K562 (cell line): ENCODE results near the gene EVI5. TPM values are rescaled to one million over a fixed set of nuclear protein-coding genes. Genes with fewer than 3 reads are reported as not detected.

Experiments used
- ATAC-seq: fragments of 200-7000 bp; cut with Tn5 transposase; 3 replicates; pipeline ENCODE4 v1.9.1; 2020; ENCODE audit warnings: moderate library complexity
- BruUV-seq: library from RNA; stranded (reverse); fragments of 400-500 nt; replicated peaks from 2 replicates; lab custom pipeline; 2021; lab: Mats Ljungman, UMichigan
- CTCF ChIA-PET: fragments of 300-600 bp; formaldehyde crosslinking; extraction: SDS; loops from one replicate; lab custom pipeline; 2021; ENCODE audit warnings: low intra/inter-chr PET ratio; lab: Yijun Ruan, JAX
- POLR2A ChIA-PET: fragments of 300-600, 350-650 bp; sonication (Branson Sonifier 250); formaldehyde crosslinking; extraction: SDS; loops from one replicate; lab custom pipeline; 2021; ENCODE audit warnings: antibody characterized with exemption, inconsistent platforms; lab: Yijun Ruan, JAX
- DNase-seq, 4 experiments: peaks; one replicate each; pipeline versions ENCODE4 v3.0.0 to v3.0.0-alpha.2; 2011 to 2018; ENCODE audit warnings: low spot score in 3 of 4, mixed read lengths in 3 of 4; ENCODE audit errors: extremely low read depth in 1 of 4
- FAIRE-seq: peaks from 2 replicates; lab custom pipeline; 2011; peaks lifted over from hg19 to GRCh38; lab: Jason Lieb, UNC
- H2AFZ ChIP-seq: 2 replicates; pipeline ENCODE4 v1.6.0; 2011; ENCODE audit warnings: low read depth, low read length, control low read depth, inconsistent platforms
- H3K27ac ChIP-seq: fragments of 200-600 bp; 3 replicates; pipeline ENCODE4 v1.8.0; 2011; ENCODE audit warnings: low read depth, mild to moderate bottlenecking, control low read depth, inconsistent platforms, low read length, moderate library complexity, mixed read lengths; ENCODE audit errors: extremely low read depth
- H3K27me3 ChIP-seq, 2 experiments: fragments of 300-600 bp in 1 of 2; 2 replicates in 1 of 2; 3 replicates in 1 of 2; pipeline versions ENCODE4 v1.6.0 to v1.8.0; 2011; ENCODE audit warnings: inconsistent platforms in 2 of 2, low read length in 2 of 2, mild to moderate bottlenecking in 1 of 2, mixed read lengths in 1 of 2, moderate library complexity in 1 of 2; ENCODE audit not compliant: control insufficient read depth in 2 of 2, insufficient read depth in 2 of 2
- H3K36me3 ChIP-seq: fragments of 300-600 bp; 3 replicates; pipeline ENCODE4 v1.8.0; 2011; ENCODE audit warnings: mild to moderate bottlenecking, low read length, inconsistent platforms; ENCODE audit not compliant: control insufficient read depth, insufficient read depth
- H3K4me1 ChIP-seq, 2 experiments: fragments of 200-600 bp in 1 of 2; replicated peaks in 1 of 2; 2 replicates in 1 of 2; 3 replicates in 1 of 2; pipeline versions ENCODE4 v1.5.1 to v1.8.0; 2011; ENCODE audit warnings: inconsistent platforms in 2 of 2, low read length in 2 of 2, mild to moderate bottlenecking in 1 of 2, mixed read lengths in 1 of 2, moderate library complexity in 1 of 2; ENCODE audit not compliant: control insufficient read depth in 2 of 2, insufficient read depth in 2 of 2
- H3K4me2 ChIP-seq: 2 replicates; pipeline ENCODE4 v1.6.1; 2011; ENCODE audit warnings: low read length, control low read depth, inconsistent platforms, mixed read lengths; ENCODE audit not compliant: insufficient read depth
- H3K4me3 ChIP-seq: fragments of 200-600 bp; sonication (generic), shearing (Covaris generic); 2 replicates; pipeline ENCODE4 v1.5.1; 2016; ENCODE audit warnings: control low read depth, inconsistent platforms
- H3K79me2 ChIP-seq: fragments of 200-600 bp; 3 replicates; pipeline ENCODE4 v1.8.0; 2011; ENCODE audit warnings: low read length, inconsistent platforms; ENCODE audit not compliant: control insufficient read depth, insufficient read depth
- H3K9ac ChIP-seq, 2 experiments: 2 replicates each; pipeline versions ENCODE4 v1.6.0 to v1.6.1; 2011; ENCODE audit warnings: low read depth in 2 of 2, low read length in 2 of 2, control low read depth in 1 of 2, inconsistent platforms in 1 of 2, mild to moderate bottlenecking in 1 of 2, mixed read lengths in 1 of 2; ENCODE audit not compliant: insufficient read depth in 1 of 2
- H3K9me1 ChIP-seq: one replicate; pipeline ENCODE4 v1.6.0; 2011; ENCODE audit warnings: inconsistent platforms, mild to moderate bottlenecking, low read length, moderate library complexity; ENCODE audit not compliant: control insufficient read depth, insufficient read depth
- H3K9me3 ChIP-seq: replicated peaks from 2 replicates; pipeline ENCODE4 v1.5.1; 2011; ENCODE audit warnings: low read depth, low read length, inconsistent platforms; ENCODE audit not compliant: control insufficient read depth, insufficient read depth
- H4K20me1 ChIP-seq: replicated peaks from 2 replicates; pipeline ENCODE4 v1.6.1; 2011; ENCODE audit warnings: low read length, inconsistent platforms, mixed read lengths; ENCODE audit not compliant: control insufficient read depth, insufficient read depth
- CEBPG ChIP-seq, 3 experiments: fragments of 200-800 bp in 1 of 3; sonication (Bioruptor generic) in 1 of 3; sonication (generic) in 1 of 3; formaldehyde crosslinking in 1 of 3; IDR thresholded peaks in 2 of 3; conservative IDR thresholded peaks in 1 of 3; 2 replicates each; pipeline versions ENCODE4 v1.6.1 to v1.8.0; 2016 to 2022; ENCODE audit warnings: missing compliant biosample characterization in 2 of 3, missing genetic modification characterization in 2 of 3, mild to moderate bottlenecking in 1 of 3, missing genetic modification reagents in 1 of 3
- HINFP ChIP-seq: fragments of 450-650 bp; conservative IDR thresholded peaks from 2 replicates; pipeline ENCODE4 v1.6.1; 2016; ENCODE audit warnings: missing genetic modification characterization, low read depth, mild to moderate bottlenecking, control low read depth, missing compliant biosample characterization
- KDM1A ChIP-seq, 2 experiments: fragments of 450-650 bp; IDR thresholded peaks; 2 replicates each; pipeline ENCODE4 v1.6.1; 2016; ENCODE audit warnings: mild to moderate bottlenecking in 2 of 2
- NBN ChIP-seq: fragments of 450-650 bp; IDR thresholded peaks from 2 replicates; pipeline ENCODE4 v1.6.1; 2016; ENCODE audit warnings: low read depth, mild to moderate bottlenecking
- NCOA6 ChIP-seq: fragments of 450-650 bp; IDR thresholded peaks from 2 replicates; pipeline ENCODE4 v1.6.1; 2017; ENCODE audit warnings: mild to moderate bottlenecking
- SRSF7 ChIP-seq: fragments of 200-400 bp; formaldehyde crosslinking; optimal IDR thresholded peaks from 2 replicates; pipeline ENCODE3; 2017; ENCODE audit warnings: mild to moderate bottlenecking, low read depth, low read length
- STAG1 ChIP-seq: sonication (generic); formaldehyde crosslinking; IDR thresholded peaks from 2 replicates; pipeline ENCODE4 v1.5.0; 2020; ENCODE audit warnings: missing genetic modification reagents, borderline replicate concordance
- TBL1XR1 ChIP-seq, 2 experiments: IDR thresholded peaks; 2 replicates each; pipeline ENCODE4 v1.6.1; 2012; ENCODE audit warnings: improper control_type of control experiment in 2 of 2, low read length in 2 of 2, mild to moderate bottlenecking in 1 of 2
- THRAP3 ChIP-seq: fragments of 450-650 bp; IDR thresholded peaks from 2 replicates; pipeline ENCODE4 v1.6.1; 2016; ENCODE audit warnings: mild to moderate bottlenecking, inconsistent platforms, borderline replicate concordance
- ZNF232 ChIP-seq: sonication (generic); formaldehyde crosslinking; IDR thresholded peaks from 2 replicates; pipeline ENCODE4 v1.8.0; 2022; ENCODE audit warnings: mild to moderate bottlenecking, missing genetic modification reagents
- ZNF347 ChIP-seq: fragments of 450-650 bp; formaldehyde crosslinking; IDR thresholded peaks from 2 replicates; pipeline ENCODE4 v1.4.0; 2020; ENCODE audit warnings: low read depth, mild to moderate bottlenecking, moderate library complexity
- WGBS: fragments of 100-300 bp; shearing (Covaris generic); methylation state at CpG from one replicate; pipeline ENCODE4 v1.1.6; 2016; ENCODE audit warnings: low coverage, mixed read lengths; ENCODE audit not compliant: insufficient coverage; ENCODE audit errors: missing lambda C conversion rate; 5-methylcytosine and 5-hydroxymethylcytosine counted together
- in situ Hi-C: fragments of 300-500 bp; cut with MboI; formaldehyde crosslinking; loops from 4 replicates; pipeline ENCODE4 v1.15.0; 2018; ENCODE audit warnings: inconsistent platforms, mixed read lengths
- intact Hi-C: fragments of 100-400 bp; cut with micrococcal nuclease; formaldehyde crosslinking; loops from 2 replicates; pipeline ENCODE4 v1.14.2; 2022
- polyA plus RNA-seq, 8 experiments: library from polyadenylated mRNA; depleted of rRNA in 4 of 8; stranded (reverse) in 5 of 8; unstranded in 3 of 8; fragments of >200 nt; fragmentation: Nextera tagmentation in 2 of 8; fragmentation: Illumina TruSeq in 1 of 8; extraction: Ambion mirVana in 2 of 8; extraction: Trizol in 1 of 8; gene quantifications; 2 replicates each; pipeline versions ENCODE4 v1.2.1 to v1.2.3, GENCODE V29; 2011 to 2014; ENCODE audit warnings: inconsistent platforms in 1 of 8, missing spikeins in 1 of 8
- total RNA-seq, 7 experiments: library from RNA; depleted of rRNA in 6 of 7; stranded (reverse); fragments of >200 nt in 6 of 7; fragmentation: Illumina TruSeq in 2 of 7; extraction: Trizol in 2 of 7; gene quantifications; 2 replicates each; pipeline versions ENCODE4 v1.2.1 to v1.2.3, GENCODE V29; 2011 to 2021; ENCODE audit warnings: low replicate concordance in 1 of 7
- TF ChIP-seq, protein P1 (sequence below): fragments of 250-450 bp; sonication (Bioruptor Pico); IDR thresholded peaks from 2 replicates; pipeline ENCODE4 v1.4.0; 2020; ENCODE audit warnings: borderline replicate concordance
- TF ChIP-seq, protein P2 (sequence below): IDR thresholded peaks from 3 replicates; pipeline ENCODE4 v1.6.1; 2011; ENCODE audit warnings: borderline replicate concordance, mild to moderate bottlenecking, moderate library complexity; ENCODE audit not compliant: insufficient read length; ENCODE audit errors: extremely low read depth

Gene EVI5
- total and polyA plus RNA-seq, 9 of the 15 experiments (the other 6 are each of a cell fraction or from before 2014, with no cell fraction given), result 1.7 to 50.1 (median 13.7) TPM

DNA sequence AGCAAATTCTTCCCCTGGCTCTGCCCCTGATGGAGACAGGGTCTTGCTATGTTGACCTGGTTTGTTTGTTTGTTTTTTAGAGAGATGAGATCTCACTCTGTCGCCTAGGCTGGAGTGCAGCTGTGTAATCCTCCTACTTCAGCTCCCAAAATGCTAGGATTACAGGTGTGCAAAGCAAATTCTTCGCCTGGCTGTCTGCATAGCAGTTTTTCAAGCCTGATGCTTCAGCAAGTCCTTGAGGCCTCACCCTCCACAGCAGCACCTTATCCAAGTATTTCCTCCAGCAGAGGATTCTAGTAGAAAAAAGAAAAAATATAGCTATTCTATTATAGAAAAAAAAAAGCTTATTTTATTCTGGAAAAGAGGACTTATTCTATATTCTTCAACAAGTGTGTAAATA, 31.8 kb upstream of the EVI5 start:
- no peaks in the 10 kb centered on the region for H3K27me3 ChIP-seq
- intact Hi-C loops, result loop anchor here (10.0 kb wide), 1 partner anchor 192 kb away; no protein-coding TSS in a partner anchor
- H3K36me3 ChIP-seq, result no peaks in the 10 kb centered on the region
- no peak overlapping the region for H3K4me2 ChIP-seq
- H3K79me2 ChIP-seq, result no peaks in the 10 kb centered on the region
- DNase-seq (no peak), FAIRE-seq (no peak), ATAC-seq (no peak)
- CTCF ChIA-PET, result no interaction called here
- H3K4me1 ChIP-seq, result no peaks in the 10 kb centered on the region
- no peak overlapping the region for H3K4me3 ChIP-seq
- no TSS peak for BruUV-seq
- no peak overlapping the region for H3K27ac ChIP-seq
- H3K9ac ChIP-seq, result no peak overlapping the region
- H2AFZ ChIP-seq, result peak overlapping the region; percentile 40
- no peaks in the 10 kb centered on the region for H3K9me3 ChIP-seq
- in situ Hi-C loops, result no loop called here
- TF ChIP-seq, protein P1, sequence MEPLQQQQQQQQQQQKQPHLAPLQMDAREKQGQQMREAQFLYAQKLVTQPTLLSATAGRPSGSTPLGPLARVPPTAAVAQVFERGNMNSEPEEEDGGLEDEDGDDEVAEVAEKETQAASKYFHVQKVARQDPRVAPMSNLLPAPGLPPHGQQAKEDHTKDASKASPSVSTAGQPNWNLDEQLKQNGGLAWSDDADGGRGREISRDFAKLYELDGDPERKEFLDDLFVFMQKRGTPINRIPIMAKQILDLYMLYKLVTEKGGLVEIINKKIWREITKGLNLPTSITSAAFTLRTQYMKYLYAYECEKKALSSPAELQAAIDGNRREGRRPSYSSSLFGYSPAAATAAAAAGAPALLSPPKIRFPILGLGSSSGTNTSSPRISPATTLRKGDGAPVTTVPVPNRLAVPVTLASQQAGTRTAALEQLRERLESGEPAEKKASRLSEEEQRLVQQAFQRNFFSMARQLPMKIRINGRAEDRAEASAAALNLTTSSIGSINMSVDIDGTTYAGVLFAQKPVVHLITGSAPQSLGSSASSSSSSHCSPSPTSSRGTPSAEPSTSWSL, result no peak
- TF ChIP-seq NCOA6, result no peak
- no peak for TF ChIP-seq KDM1A (IDR thresholded peaks at IDR 0.05)
- no peak for TF ChIP-seq STAG1 (CRISPR knock-in tag)
- no peak for TF ChIP-seq HINFP (tag)
- no peak for TF ChIP-seq THRAP3
- no peak for TF ChIP-seq ZNF347 (CRISPR knock-in tag)
- no peak for TF ChIP-seq SRSF7
- TF ChIP-seq ZNF232 (CRISPR knock-in tag), result no peak
- TF ChIP-seq, protein P2, sequence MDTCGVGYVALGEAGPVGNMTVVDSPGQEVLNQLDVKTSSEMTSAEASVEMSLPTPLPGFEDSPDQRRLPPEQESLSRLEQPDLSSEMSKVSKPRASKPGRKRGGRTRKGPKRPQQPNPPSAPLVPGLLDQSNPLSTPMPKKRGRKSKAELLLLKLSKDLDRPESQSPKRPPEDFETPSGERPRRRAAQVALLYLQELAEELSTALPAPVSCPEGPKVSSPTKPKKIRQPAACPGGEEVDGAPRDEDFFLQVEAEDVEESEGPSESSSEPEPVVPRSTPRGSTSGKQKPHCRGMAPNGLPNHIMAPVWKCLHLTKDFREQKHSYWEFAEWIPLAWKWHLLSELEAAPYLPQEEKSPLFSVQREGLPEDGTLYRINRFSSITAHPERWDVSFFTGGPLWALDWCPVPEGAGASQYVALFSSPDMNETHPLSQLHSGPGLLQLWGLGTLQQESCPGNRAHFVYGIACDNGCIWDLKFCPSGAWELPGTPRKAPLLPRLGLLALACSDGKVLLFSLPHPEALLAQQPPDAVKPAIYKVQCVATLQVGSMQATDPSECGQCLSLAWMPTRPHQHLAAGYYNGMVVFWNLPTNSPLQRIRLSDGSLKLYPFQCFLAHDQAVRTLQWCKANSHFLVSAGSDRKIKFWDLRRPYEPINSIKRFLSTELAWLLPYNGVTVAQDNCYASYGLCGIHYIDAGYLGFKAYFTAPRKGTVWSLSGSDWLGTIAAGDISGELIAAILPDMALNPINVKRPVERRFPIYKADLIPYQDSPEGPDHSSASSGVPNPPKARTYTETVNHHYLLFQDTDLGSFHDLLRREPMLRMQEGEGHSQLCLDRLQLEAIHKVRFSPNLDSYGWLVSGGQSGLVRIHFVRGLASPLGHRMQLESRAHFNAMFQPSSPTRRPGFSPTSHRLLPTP, result no peak
- TF ChIP-seq NBN, result no peak
- TF ChIP-seq CEBPG (CRISPR knock-in tag; IDR thresholded peaks at IDR 0.05), result no peak
- no peak for TF ChIP-seq CEBPG (tag; conservative IDR thresholded peaks at IDR 0.05 in 1 of 2, IDR thresholded peaks at IDR 0.05 in 1 of 2)
- no peak for TF ChIP-seq TBL1XR1 (IDR thresholded peaks at IDR 0.05; ENCODE audit: low read length in 2 of 2)
- H4K20me1 ChIP-seq, result no peaks in the 10 kb centered on the region
- H3K9me1 ChIP-seq, result no peaks in the 10 kb centered on the region
- POLR2A ChIA-PET, result no interaction called here
- WGBS, result 42% methylated on average over 2 of the region's 2 CpGs
